ENCODE measurements around the gene EVI2B. TPM values are rescaled to one million over a fixed set of nuclear protein-coding genes. Genes with fewer than 3 reads are reported as not detected.
"Not testable (repeated sequence)": the region's sequence is repeated elsewhere in the genome, so short reads cannot be mapped to it uniquely, and the experiment has no call there.

The EVI2B gene
- total and polyA plus RNA-seq, 4 donors = 1.7 to 29.9 (median 14.8) TPM

DNA sequence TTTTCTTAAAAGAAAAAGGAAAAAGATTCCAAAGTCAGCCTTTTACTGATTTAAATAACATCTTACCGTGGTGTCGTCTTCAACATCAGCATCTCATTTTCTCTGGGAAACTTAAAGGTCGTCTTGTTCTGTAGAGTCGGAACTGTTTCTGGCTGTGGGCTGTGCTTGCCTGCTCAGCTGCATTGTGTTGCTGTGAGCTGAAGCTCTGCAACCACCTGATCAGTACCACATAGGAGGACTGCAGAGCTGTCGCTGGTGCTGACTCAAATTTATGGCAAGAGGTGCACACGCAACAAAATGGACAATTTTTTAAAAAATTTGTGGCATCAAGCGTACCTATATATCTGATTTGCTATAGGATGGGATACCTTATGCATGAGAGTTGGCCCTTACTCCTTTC lies 16.8 kb downstream of the EVI2B start, which contains the start of gene OMG:
Gene OMG, minus strand, starts transcription at position 150 of the 400 bp plus-strand sequence. CDS start 908 bp downstream, outside the sequence.
- ATAC-seq (ENCODE audit: low FRiP score) (no peak), DNase-seq (no peak)
- no peak within 1 kb of the TSS for H3K27ac ChIP-seq (ENCODE audit: low read depth in 1 of 2, low read length in 2 of 2)
- H3K27me3 ChIP-seq (ENCODE audit: control insufficient read depth in 1 of 2, insufficient read depth in 2 of 2, low read length in 1 of 2) = no peaks in the 10 kb centered on the region
- WGBS, 2 donors = 80 to 82% methylated on average over 7 of the region's 7 CpGs
- peaks cover 0 to 4% of the 10 kb centered on the region in 2 donors for H3K4me1 ChIP-seq (ENCODE audit: control insufficient read depth in 1 of 2, insufficient read depth in 2 of 2, low read length in 2 of 2)
- H3K4me3 ChIP-seq (ENCODE audit: low read length in 2 of 2) = no peak within 1 kb of the TSS
- intact Hi-C loops (cut with DNase I) = no loop called here
- H3K36me3 ChIP-seq (ENCODE audit: control insufficient read depth in 1 of 2, insufficient read depth in 2 of 2, low read length in 1 of 2) = no peaks in the 10 kb centered on the region
- no peaks in the 10 kb centered on the region for H3K9me3 ChIP-seq (ENCODE audit: control insufficient read depth, low read length)

GRCh38 chr17:31296142-31296541 lies 17.7 kb downstream of the EVI2B start:
- Histone ChIP-seq H3K4me1 (ENCODE audit: control insufficient read depth in 1 of 2, insufficient read depth in 2 of 2, low read length in 2 of 2) (peaks cover 0 to 4% of the 10 kb centered on the region in 2 donors), H3K9me3 (ENCODE audit: control insufficient read depth, low read length) (no peaks in the 10 kb centered on the region), H3K4me3 (ENCODE audit: low read length in 2 of 2) (no peak overlapping the region), H3K27me3 (ENCODE audit: control insufficient read depth in 1 of 2, insufficient read depth in 2 of 2, low read length in 1 of 2) (no peaks in the 10 kb centered on the region), H3K27ac (ENCODE audit: low read depth in 1 of 2, low read length in 2 of 2) (no peak overlapping the region), H3K36me3 (ENCODE audit: control insufficient read depth in 1 of 2, insufficient read depth in 2 of 2, low read length in 1 of 2) (no peaks in the 10 kb centered on the region)
- ATAC-seq (ENCODE audit: low FRiP score) = no peak
- WGBS, 2 donors = 87 to 91% methylated on average over 2 of the region's 2 CpGs
- intact Hi-C loops (cut with DNase I) = no loop called here
- no peak for DNase-seq

DNA sequence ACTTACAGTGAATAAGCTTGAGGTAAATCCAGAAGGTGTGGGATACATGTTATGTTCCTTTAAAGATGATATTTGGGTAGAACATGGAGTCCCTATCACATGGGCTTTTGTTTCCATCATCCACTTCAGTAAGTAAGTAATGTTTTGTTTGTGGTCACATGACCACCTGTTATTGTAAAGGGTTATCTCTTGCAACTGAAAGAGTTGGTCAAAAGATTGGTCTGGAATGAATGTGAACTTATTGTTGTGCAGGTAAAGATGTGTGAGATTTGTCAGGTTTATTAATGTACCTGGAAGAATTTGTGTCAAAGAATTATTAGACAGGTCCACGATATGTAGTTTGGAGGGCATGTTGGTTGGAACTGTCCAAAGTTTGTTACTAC lies 18.4 kb downstream of the EVI2B start:
- peaks cover 0 to 4% of the 10 kb centered on the region in 2 donors for H3K4me1 ChIP-seq (ENCODE audit: control insufficient read depth in 1 of 2, insufficient read depth in 2 of 2, low read length in 2 of 2)
- 69 to 70% methylated on average over 1 of the region's 1 CpG for WGBS, 2 donors
- no peaks in the 10 kb centered on the region for H3K27me3 ChIP-seq (ENCODE audit: control insufficient read depth in 1 of 2, insufficient read depth in 2 of 2, low read length in 1 of 2)
- ATAC-seq (ENCODE audit: low FRiP score) (no peak), DNase-seq (no peak)
- no peak overlapping the region for H3K4me3 ChIP-seq (ENCODE audit: low read length in 2 of 2)
- no peaks in the 10 kb centered on the region for H3K9me3 ChIP-seq (ENCODE audit: control insufficient read depth, low read length)
- H3K27ac ChIP-seq (ENCODE audit: low read depth in 1 of 2, low read length in 2 of 2) = no peak overlapping the region
- intact Hi-C loops (cut with DNase I) = no loop called here
- no peaks in the 10 kb centered on the region for H3K36me3 ChIP-seq (ENCODE audit: control insufficient read depth in 1 of 2, insufficient read depth in 2 of 2, low read length in 1 of 2)

DNA sequence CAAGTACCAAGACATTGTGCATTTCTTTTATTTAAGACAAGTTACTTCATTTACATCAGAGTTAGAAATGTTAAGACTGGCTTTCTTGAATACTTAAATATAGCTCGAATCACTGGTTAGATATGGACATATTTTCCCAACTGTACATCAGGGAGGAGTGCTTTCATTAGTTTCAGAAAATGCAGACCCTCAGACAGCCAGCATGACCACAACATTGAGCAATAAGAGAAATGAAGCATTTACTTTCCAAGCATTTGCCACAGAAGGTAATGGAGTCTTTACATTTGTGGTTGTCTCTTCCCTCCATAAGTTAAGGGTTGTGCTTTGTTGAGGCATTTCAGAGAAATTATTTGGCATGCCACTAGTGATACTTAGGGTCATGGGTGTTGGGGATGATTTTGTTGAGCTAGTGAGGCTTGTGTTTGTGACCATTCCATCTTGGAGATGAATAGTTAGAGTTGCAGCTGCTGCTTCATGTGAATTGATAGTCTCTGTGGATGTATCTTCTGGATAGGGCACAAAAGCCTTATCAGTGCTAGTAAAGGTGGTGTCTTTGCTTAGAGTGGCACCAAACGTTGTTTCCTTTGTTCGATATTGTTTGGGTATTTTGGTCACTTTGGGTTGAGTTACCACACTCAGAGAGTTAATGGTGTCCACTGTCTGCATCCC lies 18.9 kb downstream of the EVI2B start:
- WGBS, 2 donors = 80 to 83% methylated on average over 3 of the region's 3 CpGs
- Histone ChIP-seq H3K27me3 (ENCODE audit: control insufficient read depth in 1 of 2, insufficient read depth in 2 of 2, low read length in 1 of 2) (no peaks in the 10 kb centered on the region), H3K9me3 (ENCODE audit: control insufficient read depth, low read length) (no peaks in the 10 kb centered on the region), H3K36me3 (ENCODE audit: control insufficient read depth in 1 of 2, insufficient read depth in 2 of 2, low read length in 1 of 2) (no peaks in the 10 kb centered on the region), H3K27ac (ENCODE audit: low read depth in 1 of 2, low read length in 2 of 2) (no peak overlapping the region), H3K4me1 (ENCODE audit: control insufficient read depth in 1 of 2, insufficient read depth in 2 of 2, low read length in 2 of 2) (peaks cover 0 to 4% of the 10 kb centered on the region in 2 donors), H3K4me3 (ENCODE audit: low read length in 2 of 2) (no peak overlapping the region)
- no peak for DNase-seq
- no peak for ATAC-seq (ENCODE audit: low FRiP score)
- intact Hi-C loops (cut with DNase I) = no loop called here

GRCh38 chr17:31294231-31294630 lies 19.6 kb downstream of the EVI2B start:
- Histone ChIP-seq H3K4me3 (ENCODE audit: low read length in 2 of 2) (no peak overlapping the region), H3K27me3 (ENCODE audit: control insufficient read depth in 1 of 2, insufficient read depth in 2 of 2, low read length in 1 of 2) (no peaks in the 10 kb centered on the region), H3K4me1 (ENCODE audit: control insufficient read depth in 1 of 2, insufficient read depth in 2 of 2, low read length in 2 of 2) (peaks cover 0 to 4% of the 10 kb centered on the region in 2 donors), H3K9me3 (ENCODE audit: control insufficient read depth, low read length) (no peaks in the 10 kb centered on the region), H3K36me3 (ENCODE audit: control insufficient read depth in 1 of 2, insufficient read depth in 2 of 2, low read length in 1 of 2) (no peaks in the 10 kb centered on the region), H3K27ac (ENCODE audit: low read depth in 1 of 2, low read length in 2 of 2) (no peak overlapping the region)
- ATAC-seq (ENCODE audit: low FRiP score) (no peak), DNase-seq (no peak)
- intact Hi-C loops (cut with DNase I) = no loop called here
- 94 to 96% methylated on average over 3 of the region's 3 CpGs for WGBS, 2 donors

GRCh38 chr17:31293581-31293980 lies 20.3 kb downstream of the EVI2B start:
- Histone ChIP-seq H3K4me3 (ENCODE audit: low read length in 2 of 2) (no peak overlapping the region), H3K36me3 (ENCODE audit: control insufficient read depth in 1 of 2, insufficient read depth in 2 of 2, low read length in 1 of 2) (no peaks in the 10 kb centered on the region), H3K9me3 (ENCODE audit: control insufficient read depth, low read length) (no peaks in the 10 kb centered on the region), H3K27me3 (ENCODE audit: control insufficient read depth in 1 of 2, insufficient read depth in 2 of 2, low read length in 1 of 2) (no peaks in the 10 kb centered on the region), H3K4me1 (ENCODE audit: control insufficient read depth in 1 of 2, insufficient read depth in 2 of 2, low read length in 2 of 2) (peaks cover 0 to 4% of the 10 kb centered on the region in 2 donors), H3K27ac (ENCODE audit: low read depth in 1 of 2, low read length in 2 of 2) (no peak overlapping the region)
- intact Hi-C loops (cut with DNase I) = no loop called here
- WGBS, 2 donors = 93 to 97% methylated on average over 2 of the region's 2 CpGs
- DNase-seq = no peak
- ATAC-seq (ENCODE audit: low FRiP score) = no peak

DNA sequence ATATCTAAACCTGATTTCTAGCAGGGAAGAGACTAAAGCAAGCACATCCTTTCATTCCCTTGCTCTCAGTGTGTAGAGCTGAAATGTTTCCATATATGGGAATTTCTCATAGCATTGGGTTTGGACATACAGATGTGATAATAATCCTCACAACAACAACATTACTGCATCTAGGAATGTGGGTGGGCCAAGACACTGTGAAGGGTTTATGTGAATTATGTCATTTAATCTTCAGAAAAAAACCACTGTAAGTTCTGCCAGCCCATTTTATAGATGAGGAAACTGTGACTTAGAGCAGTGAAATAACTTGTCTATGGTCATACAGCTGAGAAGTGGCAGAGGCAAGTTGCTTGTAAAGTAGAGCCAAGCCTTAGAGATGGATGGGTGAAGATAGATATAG lies 22.0 kb downstream of the EVI2B start:
- ATAC-seq (ENCODE audit: low FRiP score) (no peak), DNase-seq (no peak)
- intact Hi-C loops (cut with DNase I) = no loop called here
- Histone ChIP-seq H3K27ac (ENCODE audit: low read depth in 1 of 2, low read length in 2 of 2) (no peak overlapping the region), H3K36me3 (ENCODE audit: control insufficient read depth in 1 of 2, insufficient read depth in 2 of 2, low read length in 1 of 2) (no peaks in the 10 kb centered on the region), H3K4me1 (ENCODE audit: control insufficient read depth in 1 of 2, insufficient read depth in 2 of 2, low read length in 2 of 2) (peaks cover 0 to 4% of the 10 kb centered on the region in 2 donors), H3K9me3 (ENCODE audit: control insufficient read depth, low read length) (no peaks in the 10 kb centered on the region), H3K4me3 (ENCODE audit: low read length in 2 of 2) (no peak overlapping the region), H3K27me3 (ENCODE audit: control insufficient read depth in 1 of 2, insufficient read depth in 2 of 2, low read length in 1 of 2) (no peaks in the 10 kb centered on the region)

- DNase-seq = no peak
Observed at GRCh38 chr17:31289790-31290189, 24.1 kb downstream of the EVI2B start.

GRCh38 chr17:31287932-31288331 lies 25.9 kb downstream of the EVI2B start:
- H3K4me3 ChIP-seq (ENCODE audit: low read length in 2 of 2); H3K36me3 ChIP-seq (ENCODE audit: control insufficient read depth in 1 of 2, insufficient read depth in 2 of 2, low read length in 1 of 2); DNase-seq; ATAC-seq (ENCODE audit: low FRiP score); intact Hi-C loops (cut with DNase I); H3K4me1 ChIP-seq (ENCODE audit: control insufficient read depth in 1 of 2, insufficient read depth in 2 of 2, low read length in 2 of 2); H3K27ac ChIP-seq (ENCODE audit: low read depth in 1 of 2, low read length in 2 of 2); H3K27me3 ChIP-seq (ENCODE audit: control insufficient read depth in 1 of 2, insufficient read depth in 2 of 2, low read length in 1 of 2); H3K9me3 ChIP-seq (ENCODE audit: control insufficient read depth, low read length): not testable (repeated sequence)
- WGBS, 2 donors = 20% methylated on average over 1 of the region's 1 CpG; no CpG with 5 or more reads in 1 of the 2 donors

More at GRCh38 chr17:31289790-31290189, 24.1 kb downstream of the EVI2B start:
- WGBS, 2 donors = 53 to 61% methylated on average over 3 of the region's 3 CpGs
- Histone ChIP-seq H3K4me1 (ENCODE audit: control insufficient read depth in 1 of 2, insufficient read depth in 2 of 2, low read length in 2 of 2) (peaks cover 0 to 3% of the 10 kb centered on the region in 2 donors), H3K36me3 (ENCODE audit: control insufficient read depth in 1 of 2, insufficient read depth in 2 of 2, low read length in 1 of 2) (no peaks in the 10 kb centered on the region), H3K27ac (ENCODE audit: low read depth in 1 of 2, low read length in 2 of 2) (no peak overlapping the region), H3K4me3 (ENCODE audit: low read length in 2 of 2) (no peak overlapping the region), H3K27me3 (ENCODE audit: control insufficient read depth in 1 of 2, insufficient read depth in 2 of 2, low read length in 1 of 2) (no peaks in the 10 kb centered on the region), H3K9me3 (ENCODE audit: control insufficient read depth, low read length) (no peaks in the 10 kb centered on the region)
- intact Hi-C loops (cut with DNase I) = no loop called here
- no peak for ATAC-seq (ENCODE audit: low FRiP score)
